Upper lobe of left lung (tissue), 6 donors: ENCODE data around the gene ELAVL2. TPM values are rescaled to one million over a fixed set of nuclear protein-coding genes. Genes with fewer than 3 reads are reported as not detected.

Experiments used
- ATAC-seq, 2 donors: fragments of 200-7000 bp; cut with Tn5 transposase; one replicate each; pipeline ENCODE4 v1.9.1; 2022; ENCODE audit warnings: mild to moderate bottlenecking in 2 of 2, moderate library complexity in 2 of 2; ENCODE audit not compliant: low FRiP score in 2 of 2
- DNase-seq, 2 donors: peaks; one replicate each; pipeline ENCODE4 v3.0.0-alpha.2; 2019 to 2020
- H3K27ac ChIP-seq, 4 donors: fragments of 200-600 bp; sonication (generic); one replicate each; pipeline ENCODE4 v1.5.1; 2016 to 2019
- H3K27me3 ChIP-seq, 4 donors: fragments of 200-600 bp; sonication (generic); one replicate each; pipeline ENCODE4 v1.5.1; 2017 to 2019
- H3K36me3 ChIP-seq, 4 donors: fragments of 200-600 bp; sonication (generic); one replicate each; pipeline ENCODE4 v1.5.1; 2016 to 2019
- H3K4me1 ChIP-seq, 4 donors: fragments of 200-600 bp; sonication (generic); one replicate each; pipeline ENCODE4 v1.5.1; 2018 to 2019
- H3K4me3 ChIP-seq, 4 donors: fragments of 200-600 bp; sonication (generic); one replicate each; pipeline ENCODE4 v1.5.1; 2017 to 2019; ENCODE audit warnings: mild to moderate bottlenecking in 2 of 4, moderate library complexity in 1 of 4
- H3K9me3 ChIP-seq, 4 donors: fragments of 200-600 bp; sonication (generic); one replicate each; pipeline ENCODE4 v1.5.1; 2018 to 2019
- CTCF ChIP-seq, 6 experiments: fragments of 450-650 bp in 4 of 6; fragments of 200-600 bp in 2 of 6; sonication (generic) in 2 of 6; IDR thresholded peaks; one replicate each; pipeline ENCODE4 v1.5.1; 2016 to 2019; ENCODE audit warnings: antibody characterized with exemption in 6 of 6
- EP300 ChIP-seq, 4 donors: sonication (generic); formaldehyde crosslinking; IDR thresholded peaks; one replicate each; pipeline ENCODE4 v1.5.1; 2017; ENCODE audit warnings: antibody characterized with exemption in 4 of 4, control low read depth in 2 of 4
- POLR2A ChIP-seq, 4 donors: fragments of 450-650 bp; IDR thresholded peaks; one replicate each; pipeline ENCODE4 v1.5.1; 2016 to 2017; ENCODE audit warnings: antibody characterized with exemption in 4 of 4, mild to moderate bottlenecking in 2 of 4
- POLR2AphosphoS5 ChIP-seq, 2 donors: sonication (generic); formaldehyde crosslinking; IDR thresholded peaks; one replicate each; pipeline ENCODE4 v1.5.1; 2017; ENCODE audit warnings: antibody characterized with exemption in 2 of 2
- WGBS, 2 donors: methylation state at CpG; one replicate each; pipeline ENCODE4 v1.1.5; 2017 to 2018; 5-methylcytosine and 5-hydroxymethylcytosine counted together
- total RNA-seq, 6 donors: library from RNA; depleted of rRNA in 4 of 6; stranded (reverse); fragments of >200 nt in 4 of 6; gene quantifications; one replicate each; pipeline versions ENCODE4 v1.1.0 to v1.2.1, GENCODE V29; 2016 to 2021
- donor health status: DM: no; HTN: no; CAD: no; lungs with moderate emphysema.
- donor health status: DM: no; HTN: yes; CAD: no; lungs with severe emphysema.

ELAVL2 gene
- total RNA-seq, 6 donors from 2014 or later: 0.27 TPM; not detected in 5

GRCh38 chr9:23683611-23684061, 142.4 kb downstream of the ELAVL2 start:
- DNase-seq: no peak
- no peaks in the 10 kb centered on the region for H3K4me1 ChIP-seq
- H3K36me3 ChIP-seq: no peaks in the 10 kb centered on the region
- no peak for ATAC-seq
- H3K9me3 ChIP-seq: no peaks in the 10 kb centered on the region
- TF ChIP-seq CTCF (IDR thresholded peaks at IDR 0.05) (no peak), POLR2A (IDR thresholded peaks at IDR 0.05) (no peak), POLR2AphosphoS5 (IDR thresholded peaks at IDR 0.05) (no peak), EP300 (IDR thresholded peaks at IDR 0.05) (no peak)
- 52 to 59% methylated on average over 7 of the region's 7 CpGs for WGBS, 2 donors
- no peak overlapping the region for H3K4me3 ChIP-seq
- no peaks in the 10 kb centered on the region for H3K27me3 ChIP-seq
- H3K27ac ChIP-seq: no peak overlapping the region

GRCh38 chr9:23682891-23683431, 143.1 kb downstream of the ELAVL2 start:
- H3K9me3 ChIP-seq: no peaks in the 10 kb centered on the region
- H3K4me3 ChIP-seq: no peak overlapping the region
- H3K4me1 ChIP-seq: no peaks in the 10 kb centered on the region
- ATAC-seq: no peak
- TF ChIP-seq POLR2AphosphoS5 (IDR thresholded peaks at IDR 0.05) (no peak), EP300 (IDR thresholded peaks at IDR 0.05) (no peak), CTCF (IDR thresholded peaks at IDR 0.05) (no peak), POLR2A (IDR thresholded peaks at IDR 0.05) (no peak)
- H3K27me3 ChIP-seq: no peaks in the 10 kb centered on the region
- no peaks in the 10 kb centered on the region for H3K36me3 ChIP-seq
- H3K27ac ChIP-seq: no peak overlapping the region
- 44 to 63% methylated on average over 3 of the region's 3 CpGs for WGBS, 2 donors
- DNase-seq: no peak

GRCh38 chr9:23682352-23682751, 143.7 kb downstream of the ELAVL2 start:
- WGBS, 2 donors: 33 to 36% methylated on average over 9 of the region's 9 CpGs
- Histone ChIP-seq H3K36me3 (no peaks in the 10 kb centered on the region), H3K9me3 (no peaks in the 10 kb centered on the region), H3K4me1 (no peaks in the 10 kb centered on the region), H3K27me3 (no peaks in the 10 kb centered on the region), H3K27ac (no peak overlapping the region), H3K4me3 (no peak overlapping the region)
- no peak for DNase-seq
- TF ChIP-seq CTCF (IDR thresholded peaks at IDR 0.05) (no peak), POLR2AphosphoS5 (IDR thresholded peaks at IDR 0.05) (no peak), POLR2A (IDR thresholded peaks at IDR 0.05) (no peak)
- ATAC-seq: no peak

GRCh38 chr9:23677446-23677845, 148.6 kb downstream of the ELAVL2 start:
- Histone ChIP-seq H3K4me1 (no peaks in the 10 kb centered on the region), H3K4me3 (no peak overlapping the region), H3K9me3 (no peaks in the 10 kb centered on the region), H3K27ac (no peak overlapping the region), H3K27me3 (no peaks in the 10 kb centered on the region), H3K36me3 (no peaks in the 10 kb centered on the region)
- ATAC-seq (no peak), DNase-seq (no peak)
- TF ChIP-seq EP300 (IDR thresholded peaks at IDR 0.05): no peak
- no peak for TF ChIP-seq POLR2AphosphoS5 (IDR thresholded peaks at IDR 0.05)
- TF ChIP-seq CTCF (IDR thresholded peaks at IDR 0.05): no peak
- TF ChIP-seq POLR2A (IDR thresholded peaks at IDR 0.05): no peak
- WGBS, 2 donors: 64 to 77% methylated on average over 3 of the region's 3 CpGs

- no peaks in the 10 kb centered on the region for H3K4me1 ChIP-seq
- DNase-seq: no peak
- WGBS, 2 donors: 59 to 71% methylated on average over 4 to 6 of the region's 6 CpGs
Observed at GRCh38 chr9:23674016-23674585, 151.9 kb downstream of the ELAVL2 start.

More at GRCh38 chr9:23674016-23674585, 151.9 kb downstream of the ELAVL2 start:
- no peak for TF ChIP-seq POLR2AphosphoS5 (IDR thresholded peaks at IDR 0.05)
- no peak for TF ChIP-seq POLR2A (IDR thresholded peaks at IDR 0.05)
- TF ChIP-seq EP300 (IDR thresholded peaks at IDR 0.05): no peak
- TF ChIP-seq CTCF (IDR thresholded peaks at IDR 0.05): no peak
- Histone ChIP-seq H3K9me3 (no peaks in the 10 kb centered on the region), H3K27me3 (no peaks in the 10 kb centered on the region), H3K4me3 (no peak overlapping the region), H3K27ac (no peak overlapping the region), H3K36me3 (no peaks in the 10 kb centered on the region)
- no peak for ATAC-seq
